ENCODE data around the gene S100A3. TPM values are rescaled to one million over a fixed set of nuclear protein-coding genes. Genes with fewer than 3 reads are reported as not detected.
A peak's percentile ranks its signal among the peaks of the same experiment; 100 is the strongest.

Gene S100A3
- total RNA-seq, 1 experiment from 2014 or later: 5.8 TPM

GRCh38 chr1:153510984-153511410 is 38.1 kb downstream of the S100A3 start:
- DNase-seq (ENCODE audit: low read depth): peak; percentile 76

GRCh38 chr1:153509729-153510354 is 39.2 kb downstream of the S100A3 start:
- DNase-seq (ENCODE audit: low read depth): no peak

- DNase-seq (ENCODE audit: low read depth): no peak
Observed at GRCh38 chr1:153509036-153509435, 40.0 kb downstream of the S100A3 start.

- DNase-seq (ENCODE audit: low read depth): peak; percentile 38
Observed at GRCh38 chr1:153507926-153508583, 41.0 kb downstream of the S100A3 start.

DNA sequence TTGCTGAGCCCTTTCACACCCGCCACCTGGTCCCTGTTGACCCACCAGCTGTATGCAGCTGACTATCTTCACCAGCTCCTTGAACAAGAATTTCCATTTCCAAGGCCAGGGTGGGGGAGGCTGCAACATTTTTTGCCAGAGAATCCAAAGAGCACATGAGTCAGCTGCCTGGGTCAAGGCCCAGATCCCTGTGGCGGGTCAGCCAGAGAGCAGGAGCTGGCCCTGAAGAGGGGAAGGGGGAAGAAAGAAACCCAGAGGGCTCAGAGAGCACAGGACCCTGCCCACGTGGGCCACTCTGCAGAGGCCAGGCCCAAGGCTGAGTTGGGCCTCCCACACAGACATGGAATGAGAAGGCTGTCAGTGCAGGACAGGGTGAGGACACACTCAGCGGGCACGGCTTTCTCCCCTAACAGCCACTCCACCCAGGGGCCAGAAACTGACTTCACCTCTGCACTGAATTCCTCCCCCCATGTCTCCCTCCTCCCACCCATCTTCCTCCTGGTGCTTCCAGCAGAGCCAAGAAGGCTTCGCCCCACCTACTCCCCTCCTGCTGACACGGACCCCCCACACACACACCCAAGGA is 42.1 kb downstream of the S100A3 start:
- peak; percentile 94 for DNase-seq (ENCODE audit: low read depth)

DNA sequence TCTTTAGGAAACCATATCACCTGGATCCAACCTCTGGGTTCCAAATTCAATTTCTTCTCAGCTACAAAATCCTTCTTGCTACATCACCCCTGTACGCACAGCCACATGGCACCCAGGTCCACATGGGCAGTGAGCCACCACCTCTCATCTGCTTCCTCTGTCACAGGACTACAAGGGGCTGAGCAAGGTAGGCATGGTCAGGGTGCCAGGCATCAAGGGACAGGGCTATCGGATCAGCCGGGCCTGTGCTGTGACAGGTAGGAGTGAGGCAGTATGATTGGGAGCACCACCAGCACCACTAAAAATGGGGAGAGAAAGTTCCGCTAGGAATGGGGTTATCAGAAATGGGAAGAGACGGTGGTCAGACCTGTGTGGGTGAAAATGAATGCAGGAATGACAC is 42.7 kb downstream of the S100A3 start:
- no peak for DNase-seq (ENCODE audit: low read depth)

DNA sequence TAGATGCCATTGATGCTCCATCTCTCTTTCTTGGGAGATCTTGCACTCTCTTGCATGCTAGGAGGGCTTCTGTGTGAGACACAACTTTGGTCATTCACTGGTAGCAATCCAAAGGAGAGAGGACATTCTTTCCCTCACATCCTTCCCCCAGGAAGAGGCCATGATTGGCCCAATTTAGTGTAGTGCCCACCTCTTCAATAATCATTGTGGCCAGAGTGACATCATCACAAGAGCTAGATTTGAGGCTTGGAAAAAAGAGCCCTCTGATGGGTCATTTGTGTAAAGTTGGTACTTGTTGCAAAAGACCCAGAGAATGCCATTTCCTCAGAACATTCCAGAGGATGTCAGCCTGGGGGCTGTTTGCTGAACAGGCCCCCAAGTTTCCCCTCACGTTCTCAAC is 43.5 kb downstream of the S100A3 start:
- DNase-seq (ENCODE audit: low read depth): peak; percentile 43

DNA sequence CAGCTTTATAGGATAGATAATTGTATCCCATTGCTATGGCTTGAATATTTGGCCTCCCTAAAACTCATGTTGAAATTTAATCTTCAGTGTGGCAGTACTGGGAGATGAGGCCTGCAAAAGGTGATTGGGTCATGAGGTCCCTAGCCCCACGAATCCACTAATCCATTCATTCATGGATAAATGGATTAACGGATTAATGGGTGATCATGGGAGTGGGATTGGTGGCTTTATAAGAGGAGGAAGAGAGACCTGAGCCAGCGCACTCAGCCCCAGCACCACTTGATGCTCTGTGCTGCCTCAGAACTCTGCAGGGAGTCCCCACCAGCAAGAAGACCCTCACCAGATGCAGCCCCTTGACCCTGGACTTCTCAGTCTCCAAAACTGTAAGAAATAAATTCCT is 45.3 kb downstream of the S100A3 start:
- DNase-seq (ENCODE audit: low read depth): no peak

GRCh38 chr1:153498746-153499145 is 50.3 kb downstream of the S100A3 start:
- no peak for DNase-seq (ENCODE audit: low read depth)

Other genes with a start within 250 kb of the S100A3 start
- gene PGLYRP3, start 236.3 kb downstream of the S100A3 start, total RNA-seq (2014; rRNA removed; shearing (Covaris generic)): not detected in 2 replicates
- gene PGLYRP4, start 200.4 kb downstream of the S100A3 start, total RNA-seq (2014; rRNA removed; shearing (Covaris generic)): not detected in 2 replicates
- 0.22 TPM in 1 of 2 replicates, not detected in the other for gene S100A9, start 191.4 kb downstream of the S100A3 start, total RNA-seq (2014; rRNA removed; shearing (Covaris generic))
- not detected in 2 replicates for gene S100A12, start 173.6 kb downstream of the S100A3 start, total RNA-seq (2014; rRNA removed; shearing (Covaris generic))
- gene S100A8, start 158.2 kb downstream of the S100A3 start, total RNA-seq (2014; rRNA removed; shearing (Covaris generic)): 0.15 TPM in 1 of 2 replicates, not detected in the other
- not detected in 2 replicates for gene S100A7A, start 132.7 kb downstream of the S100A3 start, total RNA-seq (2014; rRNA removed; shearing (Covaris generic))
- not detected in 2 replicates for gene S100A7, start 88.6 kb downstream of the S100A3 start, total RNA-seq (2014; rRNA removed; shearing (Covaris generic))
- gene S100A6, start 13.3 kb downstream of the S100A3 start, total RNA-seq (2014; rRNA removed; shearing (Covaris generic)): 526 and 547 TPM in 2 replicates
- gene S100A5, start 8.3 kb downstream of the S100A3 start, total RNA-seq (2014; rRNA removed; shearing (Covaris generic)): not detected in 2 replicates
- gene S100A4, start 3.5 kb downstream of the S100A3 start, total RNA-seq (2014; rRNA removed; shearing (Covaris generic)): 2.9 and 12.3 TPM in 2 replicates
- 14.4 and 19.6 TPM in 2 replicates for gene S100A2, start 16.6 kb upstream of the S100A3 start, total RNA-seq (2014; rRNA removed; shearing (Covaris generic))
- gene S100A16, start 63.9 kb upstream of the S100A3 start, total RNA-seq (2014; rRNA removed; shearing (Covaris generic)): 138 and 163 TPM in 2 replicates
- gene S100A14, start 67.1 kb upstream of the S100A3 start, total RNA-seq (2014; rRNA removed; shearing (Covaris generic)): not detected in 2 replicates
- gene S100A13, start 78.2 kb upstream of the S100A3 start, total RNA-seq (2014; rRNA removed; shearing (Covaris generic)): 206 and 207 TPM in 2 replicates
- gene S100A1, start 79.2 kb upstream of the S100A3 start, total RNA-seq (2014; rRNA removed; shearing (Covaris generic)): 0.42 TPM in 1 of 2 replicates, not detected in the other
- 36.0 and 37.1 TPM in 2 replicates for gene CHTOP, start 84.8 kb upstream of the S100A3 start, total RNA-seq (2014; rRNA removed; shearing (Covaris generic))
- 72.6 and 90.2 TPM in 2 replicates for gene SNAPIN, start 109.4 kb upstream of the S100A3 start, total RNA-seq (2014; rRNA removed; shearing (Covaris generic))
- 278 and 330 TPM in 2 replicates for gene ILF2, start 121.7 kb upstream of the S100A3 start, total RNA-seq (2014; rRNA removed; shearing (Covaris generic))
- gene NPR1, start 129.4 kb upstream of the S100A3 start, total RNA-seq (2014; rRNA removed; shearing (Covaris generic)): not detected in 2 replicates
- 21.4 and 37.0 TPM in 2 replicates for gene INTS3, start 178.8 kb upstream of the S100A3 start, total RNA-seq (2014; rRNA removed; shearing (Covaris generic))
- gene SLC27A3, start 226.1 kb upstream of the S100A3 start, total RNA-seq (2014; rRNA removed; shearing (Covaris generic)): 1.2 and 3.7 TPM in 2 replicates